Fibroblast of lung (primary cell): ENCODE results near the gene KCNH6.

Source experiments
- EZH2 ChIP-seq: IDR thresholded peaks from 2 replicates; pipeline ENCODE4 v1.5.1; 2012; ENCODE audit warnings: low read length, control low read depth, mild to moderate bottlenecking; ENCODE audit errors: missing control alignments
- TF ChIP-seq, protein P1 (sequence below), 2 donors: IDR thresholded peaks in 1 of 2; conservative IDR thresholded peaks in 1 of 2; 1 replicate in 1 of 2; 2 replicates in 1 of 2; pipeline ENCODE4 v1.5.1; 2011 to 2012; ENCODE audit warnings: low read length in 2 of 2, control low read depth in 1 of 2, inconsistent platforms in 1 of 2, low read depth in 1 of 2, mild to moderate bottlenecking in 1 of 2

DNA sequence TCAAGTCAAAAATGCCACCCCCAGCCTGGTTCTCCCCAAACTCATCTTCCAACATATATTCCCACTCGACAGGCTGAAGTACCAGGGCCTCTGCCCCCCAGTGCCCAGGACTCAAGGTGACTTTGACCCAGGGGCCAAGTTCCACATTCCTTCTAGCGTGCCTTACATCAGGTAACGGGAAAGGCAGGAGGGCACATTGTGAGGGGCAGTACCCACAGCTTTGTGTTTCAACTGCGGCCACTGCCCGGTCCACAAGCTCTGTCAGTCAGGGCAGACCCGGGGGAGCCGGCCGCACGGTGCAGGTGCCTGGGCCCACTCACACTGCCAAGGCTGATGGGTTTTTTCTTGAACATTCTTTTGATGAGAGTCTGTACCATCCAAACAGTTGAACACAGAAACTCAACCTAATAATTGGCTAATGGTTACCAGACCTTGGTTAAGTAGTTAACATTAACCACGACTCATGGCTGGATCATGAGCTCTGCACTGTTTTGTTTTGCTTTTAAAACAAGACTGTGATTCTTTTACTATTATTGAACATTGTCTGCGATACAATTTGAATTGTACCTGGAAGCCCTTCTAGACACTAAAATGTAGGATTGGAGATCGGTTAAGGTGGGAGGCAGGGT, 28.7 kb upstream of the KCNH6 start:
- TF ChIP-seq, protein P1, sequence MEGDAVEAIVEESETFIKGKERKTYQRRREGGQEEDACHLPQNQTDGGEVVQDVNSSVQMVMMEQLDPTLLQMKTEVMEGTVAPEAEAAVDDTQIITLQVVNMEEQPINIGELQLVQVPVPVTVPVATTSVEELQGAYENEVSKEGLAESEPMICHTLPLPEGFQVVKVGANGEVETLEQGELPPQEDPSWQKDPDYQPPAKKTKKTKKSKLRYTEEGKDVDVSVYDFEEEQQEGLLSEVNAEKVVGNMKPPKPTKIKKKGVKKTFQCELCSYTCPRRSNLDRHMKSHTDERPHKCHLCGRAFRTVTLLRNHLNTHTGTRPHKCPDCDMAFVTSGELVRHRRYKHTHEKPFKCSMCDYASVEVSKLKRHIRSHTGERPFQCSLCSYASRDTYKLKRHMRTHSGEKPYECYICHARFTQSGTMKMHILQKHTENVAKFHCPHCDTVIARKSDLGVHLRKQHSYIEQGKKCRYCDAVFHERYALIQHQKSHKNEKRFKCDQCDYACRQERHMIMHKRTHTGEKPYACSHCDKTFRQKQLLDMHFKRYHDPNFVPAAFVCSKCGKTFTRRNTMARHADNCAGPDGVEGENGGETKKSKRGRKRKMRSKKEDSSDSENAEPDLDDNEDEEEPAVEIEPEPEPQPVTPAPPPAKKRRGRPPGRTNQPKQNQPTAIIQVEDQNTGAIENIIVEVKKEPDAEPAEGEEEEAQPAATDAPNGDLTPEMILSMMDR (conservative IDR thresholded peaks at IDR 0.05 in 1 of 2, IDR thresholded peaks at IDR 0.05 in 1 of 2; ENCODE audit: low read depth in 1 of 2, low read length in 2 of 2) = no peak
- TF ChIP-seq EZH2 = no peak
